Esophagus squamous epithelium (tissue), 5 donors: ENCODE data around the gene NHERF2. TPM values are rescaled to one million over a fixed set of nuclear protein-coding genes. Genes with fewer than 3 reads are reported as not detected.

Experiments
- DNase-seq: peaks from one replicate; lab custom pipeline; 2025; lab: John Stamatoyannopoulos, UW
- H3K27ac ChIP-seq, 4 donors: fragments of 200-600 bp; sonication (generic); one replicate each; pipeline ENCODE4 v1.5.1; 2016 to 2019; ENCODE audit warnings: mild to moderate bottlenecking in 1 of 4
- H3K27me3 ChIP-seq, 4 donors: fragments of 200-600 bp; sonication (generic); 1 replicate in 3 of 4; 2 replicates in 1 of 4; pipeline versions ENCODE4 v1.5.1 to v1.6.0; 2017 to 2021; ENCODE audit warnings: antibody characterized with exemption in 1 of 4
- H3K36me3 ChIP-seq, 3 donors: fragments of 200-600 bp; sonication (generic); one replicate each; pipeline ENCODE4 v1.5.1; 2016 to 2019
- H3K4me1 ChIP-seq, 3 donors: fragments of 200-600 bp; sonication (generic); one replicate each; pipeline ENCODE4 v1.5.1; 2017 to 2019
- H3K4me3 ChIP-seq, 4 donors: fragments of 200-600 bp; sonication (generic); 1 replicate in 3 of 4; 2 replicates in 1 of 4; pipeline ENCODE4 v1.5.1; 2016 to 2019; ENCODE audit warnings: mild to moderate bottlenecking in 2 of 4, moderate library complexity in 1 of 4
- H3K9me3 ChIP-seq, 3 donors: fragments of 200-600 bp; sonication (generic); one replicate each; pipeline ENCODE4 v1.5.1; 2016 to 2019
- POLR2A ChIP-seq, 4 donors: fragments of 450-650 bp; IDR thresholded peaks; one replicate each; pipeline ENCODE4 v1.6.1; 2017; ENCODE audit warnings: antibody characterized with exemption in 4 of 4, mild to moderate bottlenecking in 4 of 4, moderate library complexity in 3 of 4
- WGBS, 2 donors: methylation state at CpG; one replicate each; pipeline ENCODE4 v1.1.5; 2018; 5-methylcytosine and 5-hydroxymethylcytosine counted together
- intact Hi-C: fragments of 100-400 bp; cut with DNase I; formaldehyde crosslinking; loops from one replicate; pipeline ENCODE4 v1.15.0; 2022
- total RNA-seq, 4 donors: library from RNA; depleted of rRNA; stranded (reverse); fragments of >200 nt; gene quantifications; one replicate each; pipeline ENCODE4 v1.1.0, GENCODE V29; 2016
- TF ChIP-seq, protein P1 (sequence below), 6 experiments: fragments of 450-650 bp in 4 of 6; fragments of 200-600 bp in 2 of 6; sonication (generic) in 2 of 6; IDR thresholded peaks; one replicate each; pipeline ENCODE4 v1.5.1; 2016 to 2019; ENCODE audit warnings: antibody characterized with exemption in 6 of 6, mild to moderate bottlenecking in 4 of 6, moderate library complexity in 4 of 6
- donor health status: DM: yes; HTN: yes; CAD: no.

Gene NHERF2
- total RNA-seq, 4 donors from 2014 or later = 11.6 to 31.7 (median 16.5) TPM

DNA sequence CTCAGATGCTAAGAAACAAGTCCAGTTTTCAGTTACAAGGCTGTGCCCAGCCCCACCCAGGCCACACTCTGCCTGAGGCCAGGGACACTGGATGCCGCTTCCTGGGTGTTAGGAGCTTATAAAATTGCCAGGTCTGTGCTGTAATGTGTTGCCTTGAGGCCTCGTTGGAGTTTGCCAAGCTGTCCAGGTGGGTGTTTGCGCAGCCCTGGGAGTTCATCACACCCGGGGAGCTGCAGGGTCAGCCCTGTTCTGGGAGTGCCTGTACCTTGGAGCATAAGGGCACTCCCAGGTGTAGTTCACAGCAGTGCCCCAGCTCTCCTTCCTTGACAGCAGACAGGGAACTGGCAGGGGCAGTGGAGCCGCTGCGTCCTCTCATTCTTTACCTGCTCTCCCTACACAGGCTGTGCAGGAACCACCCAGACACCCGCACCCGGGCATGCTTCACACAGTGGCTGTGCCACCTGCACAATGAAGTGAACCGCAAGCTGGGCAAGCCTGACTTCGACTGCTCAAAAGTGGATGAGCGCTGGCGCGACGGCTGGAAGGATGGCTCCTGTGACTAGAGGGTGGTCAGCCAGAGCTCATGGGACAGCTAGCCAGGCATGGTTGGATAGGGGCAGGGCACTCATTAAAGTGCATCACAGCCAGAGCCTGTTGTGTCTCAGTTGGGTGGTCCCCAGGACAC lies 41.1 kb upstream of the NHERF2 start:
- Histone ChIP-seq H3K27ac (no peak overlapping the region), H3K9me3 (no peaks in the 10 kb centered on the region), H3K4me1 (peaks cover 30 to 78% (median 35%) of the 10 kb centered on the region in 3 donors), H3K36me3 (peaks cover 0 to 19% (median 3%) of the 10 kb centered on the region in 3 donors), H3K27me3 (peaks cover 8 to 65% (median 19%) of the 10 kb centered on the region in 4 donors), H3K4me3 (peak overlapping the region in 1 of 4 donors; percentile 86)
- WGBS, 2 donors = 76 to 88% methylated on average over 6 to 7 of the region's 14 CpGs
- no peak for TF ChIP-seq POLR2A (IDR thresholded peaks at IDR 0.05)
- TF ChIP-seq, protein P1, sequence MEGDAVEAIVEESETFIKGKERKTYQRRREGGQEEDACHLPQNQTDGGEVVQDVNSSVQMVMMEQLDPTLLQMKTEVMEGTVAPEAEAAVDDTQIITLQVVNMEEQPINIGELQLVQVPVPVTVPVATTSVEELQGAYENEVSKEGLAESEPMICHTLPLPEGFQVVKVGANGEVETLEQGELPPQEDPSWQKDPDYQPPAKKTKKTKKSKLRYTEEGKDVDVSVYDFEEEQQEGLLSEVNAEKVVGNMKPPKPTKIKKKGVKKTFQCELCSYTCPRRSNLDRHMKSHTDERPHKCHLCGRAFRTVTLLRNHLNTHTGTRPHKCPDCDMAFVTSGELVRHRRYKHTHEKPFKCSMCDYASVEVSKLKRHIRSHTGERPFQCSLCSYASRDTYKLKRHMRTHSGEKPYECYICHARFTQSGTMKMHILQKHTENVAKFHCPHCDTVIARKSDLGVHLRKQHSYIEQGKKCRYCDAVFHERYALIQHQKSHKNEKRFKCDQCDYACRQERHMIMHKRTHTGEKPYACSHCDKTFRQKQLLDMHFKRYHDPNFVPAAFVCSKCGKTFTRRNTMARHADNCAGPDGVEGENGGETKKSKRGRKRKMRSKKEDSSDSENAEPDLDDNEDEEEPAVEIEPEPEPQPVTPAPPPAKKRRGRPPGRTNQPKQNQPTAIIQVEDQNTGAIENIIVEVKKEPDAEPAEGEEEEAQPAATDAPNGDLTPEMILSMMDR (IDR thresholded peaks at IDR 0.05) = no peak
- DNase-seq = no peak
- intact Hi-C loops = no loop called here

DNA sequence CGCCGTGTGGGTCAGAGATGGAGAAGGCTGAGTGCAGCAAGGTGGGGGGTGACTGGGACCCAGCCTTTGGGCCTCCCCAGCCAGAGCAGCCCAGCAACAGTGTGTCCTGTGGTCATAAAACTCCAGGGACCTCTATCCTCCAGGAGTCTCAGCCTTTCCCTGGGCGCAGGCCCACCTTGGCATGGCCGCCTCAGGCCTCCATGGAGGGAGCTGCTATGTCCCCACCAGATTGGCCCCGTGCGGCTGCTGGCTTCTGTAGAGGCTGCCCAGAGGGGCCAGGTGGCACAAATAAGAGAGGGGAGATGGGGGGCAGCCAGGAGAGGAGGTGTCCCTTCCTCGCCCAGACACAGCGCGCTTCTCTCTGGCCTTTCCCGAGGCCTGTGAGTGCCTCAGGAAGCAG lies 39.5 kb upstream of the NHERF2 start:
- H3K4me1 ChIP-seq = peaks cover 36 to 78% (median 48%) of the 10 kb centered on the region in 3 donors
- intact Hi-C loops = no loop called here
- no peak for DNase-seq
- peaks cover 0 to under 1% (median 0%) of the 10 kb centered on the region in 3 donors for H3K9me3 ChIP-seq
- H3K4me3 ChIP-seq = no peak overlapping the region
- WGBS, 2 donors = 87 to 90% methylated on average over 6 to 7 of the region's 10 CpGs
- H3K27me3 ChIP-seq = peaks cover 12 to 62% (median 21%) of the 10 kb centered on the region in 4 donors
- H3K36me3 ChIP-seq = peaks cover 0 to 19% (median 3%) of the 10 kb centered on the region in 3 donors
- no peak overlapping the region for H3K27ac ChIP-seq
- TF ChIP-seq POLR2A (IDR thresholded peaks at IDR 0.05) = no peak
- TF ChIP-seq, protein P1 (IDR thresholded peaks at IDR 0.05) = no peak

DNA sequence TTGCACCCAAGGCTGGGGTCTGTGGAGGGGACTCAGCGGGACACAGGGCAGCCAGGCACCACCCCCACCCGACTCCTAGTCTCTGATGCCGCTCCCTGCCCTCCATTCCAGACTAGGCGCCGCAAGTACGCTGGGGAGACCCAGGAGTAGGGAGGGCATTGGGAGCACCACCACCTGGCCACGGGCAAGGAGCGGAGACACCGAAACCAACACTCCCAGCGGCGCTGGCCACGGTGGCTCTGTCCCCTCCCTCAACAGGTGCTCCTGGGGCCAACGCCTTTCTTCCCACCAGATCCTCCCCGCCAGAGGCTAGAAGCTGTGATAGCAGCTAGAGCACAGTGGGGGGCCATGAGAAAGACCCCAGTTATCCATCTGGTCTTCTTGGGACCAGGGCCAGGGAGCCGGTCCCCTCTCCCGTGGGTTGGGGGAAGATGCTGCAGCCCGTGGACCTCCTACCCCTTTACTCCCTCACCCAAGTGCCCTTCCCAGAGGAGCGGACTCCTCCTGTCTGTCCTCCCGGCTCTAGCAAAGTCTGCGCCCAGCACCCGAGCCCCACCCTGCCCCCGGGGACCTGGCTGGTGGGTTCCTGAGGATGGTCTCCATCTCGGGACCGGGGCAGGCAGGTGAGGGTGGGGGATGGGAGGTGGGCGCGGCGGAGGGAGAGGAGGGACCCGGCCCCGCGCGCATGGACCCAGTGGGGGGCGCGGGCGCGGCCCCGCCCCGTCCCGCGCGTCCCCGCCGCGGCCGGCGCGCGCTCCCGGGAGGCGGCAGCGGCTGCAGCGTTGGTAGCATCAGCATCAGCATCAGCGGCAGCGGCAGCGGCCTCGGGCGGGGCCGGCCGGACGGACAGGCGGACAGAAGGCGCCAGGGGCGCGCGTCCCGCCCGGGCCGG lies 37.2 kb upstream of the NHERF2 start, which contains the start of gene SYNGR3:
SYNGR3 (plus strand) TSS at position 762 of the 892 bp plus-strand sequence. CDS start 133 bp downstream, outside the sequence.
- Histone ChIP-seq H3K27me3 (peaks cover 12 to 48% (median 21%) of the 10 kb centered on the region in 4 donors), H3K9me3 (peaks cover 0 to 6% (median 0%) of the 10 kb centered on the region in 3 donors), H3K4me3 (peak within 1 kb of the TSS; percentile 6 to 58 (median 32)), H3K36me3 (peaks cover 0 to 19% (median 3%) of the 10 kb centered on the region in 3 donors), H3K4me1 (peaks cover 39 to 77% (median 46%) of the 10 kb centered on the region in 3 donors), H3K27ac (peak within 1 kb of the TSS in 3 of 4 donors; percentile 6 to 65 (median 23))
- DNase-seq = no peak
- TF ChIP-seq, protein P1 (IDR thresholded peaks at IDR 0.05) = no peak
- no peak for TF ChIP-seq POLR2A (IDR thresholded peaks at IDR 0.05)
- 8 to 36% methylated on average over 9 to 11 of the region's 67 CpGs for WGBS, 2 donors
- intact Hi-C loops = no loop called here

DNA sequence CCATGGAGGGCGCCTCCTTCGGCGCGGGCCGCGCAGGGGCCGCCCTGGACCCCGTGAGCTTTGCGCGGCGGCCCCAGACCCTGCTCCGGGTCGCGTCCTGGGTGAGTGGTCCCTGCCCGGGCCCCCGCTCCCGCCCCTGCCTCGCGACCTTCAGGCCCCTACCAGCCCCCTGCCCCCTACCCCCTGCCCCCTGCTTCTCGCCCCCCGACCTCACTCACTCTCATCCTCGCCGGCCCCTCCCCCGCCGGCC lies 36.7 kb upstream of the NHERF2 start:
- intact Hi-C loops = no loop called here
- H3K9me3 ChIP-seq = peaks cover 0 to 6% (median 0%) of the 10 kb centered on the region in 3 donors
- peaks cover 34 to 71% (median 41%) of the 10 kb centered on the region in 3 donors for H3K4me1 ChIP-seq
- WGBS, 2 donors = no CpG with 5 or more reads among the region's 25 CpGs
- no peak for DNase-seq
- H3K27ac ChIP-seq = no peak overlapping the region
- peaks cover 0 to 19% (median 3%) of the 10 kb centered on the region in 3 donors for H3K36me3 ChIP-seq
- H3K27me3 ChIP-seq = peaks cover 12 to 48% (median 21%) of the 10 kb centered on the region in 4 donors
- TF ChIP-seq, protein P1 (IDR thresholded peaks at IDR 0.05) = no peak
- no peak for TF ChIP-seq POLR2A (IDR thresholded peaks at IDR 0.05)
- peak overlapping the region; percentile 6 to 58 (median 32) for H3K4me3 ChIP-seq
